IPS-18c (cell line): ENCODE data around the gene MAGEC3.

ENCODE experiments used
- H3K4me3 ChIP-seq: 2 replicates; pipeline ENCODE4 v1.7.0; 2013; ENCODE audit warnings: low read depth, mild to moderate bottlenecking, low read length, moderate library complexity; ENCODE audit not compliant: insufficient read depth
- H3K9me3 ChIP-seq: one replicate; pipeline ENCODE4 v1.6.1; 2013; ENCODE audit warnings: mild to moderate bottlenecking, low read length, moderate library complexity; ENCODE audit not compliant: control insufficient read depth, insufficient read depth

Gene MAGEC3

GRCh38 chrX:141928432-141928831, 90.3 kb downstream of the MAGEC3 start:
- Histone ChIP-seq H3K4me3 (no peak overlapping the region), H3K9me3 (no peaks in the 10 kb centered on the region)

- peaks cover 2% of the 10 kb centered on the region for H3K9me3 ChIP-seq
- no peak overlapping the region for H3K4me3 ChIP-seq
These were observed 96.0 kb downstream of the MAGEC3 start for GRCh38 chrX:141934059-141934641.

GRCh38 chrX:141935645-141936044, 97.5 kb downstream of the MAGEC3 start:
- Histone ChIP-seq H3K9me3 (peaks cover 2% of the 10 kb centered on the region), H3K4me3 (no peak overlapping the region)

GRCh38 chrX:141936080-141936479, 98.0 kb downstream of the MAGEC3 start:
- H3K4me3 ChIP-seq = no peak overlapping the region
- peaks cover 2% of the 10 kb centered on the region for H3K9me3 ChIP-seq

- peaks cover 2% of the 10 kb centered on the region for H3K9me3 ChIP-seq
- H3K4me3 ChIP-seq = no peak overlapping the region
These were observed 103.1 kb downstream of the MAGEC3 start for GRCh38 chrX:141941234-141941633.

GRCh38 chrX:141945426-141945825, 107.3 kb downstream of the MAGEC3 start:
- Histone ChIP-seq H3K9me3 (no peaks in the 10 kb centered on the region), H3K4me3 (no peak overlapping the region)

- Histone ChIP-seq H3K4me3 (no peak overlapping the region), H3K9me3 (peaks cover 3% of the 10 kb centered on the region)
These were observed 109.2 kb downstream of the MAGEC3 start for GRCh38 chrX:141947350-141947749.
